Astrocyte (in vitro differentiated cells and primary cell): ENCODE data around the gene PPP2R5E.

Experiments
- EZH2 ChIP-seq: IDR thresholded peaks from 2 replicates; pipeline ENCODE4 v1.6.1; 2012; ENCODE audit warnings: mild to moderate bottlenecking, low read length, inconsistent platforms; ENCODE audit not compliant: insufficient read depth
- TF ChIP-seq, protein P1 (sequence below): IDR thresholded peaks from 2 replicates; pipeline ENCODE4 v1.5.1; 2011; ENCODE audit warnings: low read depth, mild to moderate bottlenecking, inconsistent platforms, low read length, moderate library complexity; ENCODE audit not compliant: insufficient read depth

- TF ChIP-seq, protein P1, sequence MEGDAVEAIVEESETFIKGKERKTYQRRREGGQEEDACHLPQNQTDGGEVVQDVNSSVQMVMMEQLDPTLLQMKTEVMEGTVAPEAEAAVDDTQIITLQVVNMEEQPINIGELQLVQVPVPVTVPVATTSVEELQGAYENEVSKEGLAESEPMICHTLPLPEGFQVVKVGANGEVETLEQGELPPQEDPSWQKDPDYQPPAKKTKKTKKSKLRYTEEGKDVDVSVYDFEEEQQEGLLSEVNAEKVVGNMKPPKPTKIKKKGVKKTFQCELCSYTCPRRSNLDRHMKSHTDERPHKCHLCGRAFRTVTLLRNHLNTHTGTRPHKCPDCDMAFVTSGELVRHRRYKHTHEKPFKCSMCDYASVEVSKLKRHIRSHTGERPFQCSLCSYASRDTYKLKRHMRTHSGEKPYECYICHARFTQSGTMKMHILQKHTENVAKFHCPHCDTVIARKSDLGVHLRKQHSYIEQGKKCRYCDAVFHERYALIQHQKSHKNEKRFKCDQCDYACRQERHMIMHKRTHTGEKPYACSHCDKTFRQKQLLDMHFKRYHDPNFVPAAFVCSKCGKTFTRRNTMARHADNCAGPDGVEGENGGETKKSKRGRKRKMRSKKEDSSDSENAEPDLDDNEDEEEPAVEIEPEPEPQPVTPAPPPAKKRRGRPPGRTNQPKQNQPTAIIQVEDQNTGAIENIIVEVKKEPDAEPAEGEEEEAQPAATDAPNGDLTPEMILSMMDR = no peak
- no peak for TF ChIP-seq EZH2
Measured at GRCh38 chr14:63524537-63525155, 18.5 kb downstream of the PPP2R5E start.
